Stimulated activated naive CD8-positive, alpha-beta T cell treated with anti-CD3 and anti-CD28 coated beads, Interleukin-15, Interleukin-2, amounts not matched to agents 100 ng/mL and 50 ng/mL, for 24 hours (primary cell): ENCODE data around the gene ALDH9A1.
"Not testable (repeated sequence)": the region's sequence is repeated elsewhere in the genome, so short reads cannot be mapped to it uniquely, and the experiment has no call there.

Experiments used
- H3K27ac Mint-ChIP-seq: one replicate; pipeline ENCODE4 v1.8.0; 2021; ENCODE audit warnings: mild to moderate bottlenecking, mixed read lengths
- H3K27me3 Mint-ChIP-seq: one replicate; pipeline ENCODE4 v1.8.0; 2021; ENCODE audit warnings: mixed read lengths
- H3K36me3 Mint-ChIP-seq: one replicate; pipeline ENCODE4 v1.8.0; 2021; ENCODE audit warnings: low read depth, mixed read lengths
- H3K4me1 Mint-ChIP-seq: one replicate; pipeline ENCODE4 v1.8.0; 2021; ENCODE audit warnings: low read depth, mixed read lengths
- H3K4me3 Mint-ChIP-seq: one replicate; pipeline ENCODE4 v1.8.0; 2021; ENCODE audit warnings: mild to moderate bottlenecking, mixed read lengths
- H3K9me3 Mint-ChIP-seq: one replicate; pipeline ENCODE4 v1.8.0; 2021; ENCODE audit warnings: mixed read lengths

Gene ALDH9A1

DNA sequence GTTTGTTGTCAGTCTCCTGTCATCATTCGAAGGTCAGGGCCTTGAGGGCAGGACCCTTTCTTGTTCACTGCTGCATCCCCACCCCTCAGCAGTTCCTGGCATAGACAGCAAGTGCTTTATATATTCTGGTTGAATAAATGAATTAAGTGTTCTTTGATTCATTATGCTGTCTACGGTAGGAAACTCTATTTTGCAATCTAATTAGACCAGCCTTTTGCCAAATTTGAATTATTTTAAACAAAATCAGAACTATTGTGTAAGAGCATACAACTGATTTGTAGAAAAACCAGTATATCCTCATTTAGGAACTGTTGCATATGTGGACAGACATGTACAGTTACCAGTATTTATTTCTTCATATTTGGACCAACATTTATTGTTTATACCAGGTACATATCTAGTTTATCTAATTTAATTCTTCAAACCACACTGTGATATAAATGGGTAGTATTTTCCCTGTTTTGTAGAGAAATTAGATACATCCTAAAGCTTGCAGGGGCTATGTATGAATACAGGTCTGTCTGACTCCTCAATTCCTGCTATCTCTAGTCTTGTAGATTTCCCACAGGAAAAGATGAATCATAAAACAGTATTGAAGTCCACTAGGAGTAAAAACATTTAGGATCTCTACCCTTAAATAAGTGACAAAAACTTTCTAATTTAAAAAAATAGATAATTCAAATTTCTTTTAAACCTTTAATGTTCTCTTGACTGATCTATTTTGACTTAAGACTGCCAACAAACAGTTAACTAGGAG lies 57.0 kb downstream of the ALDH9A1 start:
- H3K36me3 Mint-ChIP-seq, result no peaks in the 10 kb centered on the region
- H3K27me3 Mint-ChIP-seq, result no peaks in the 10 kb centered on the region
- H3K9me3 Mint-ChIP-seq, result no peaks in the 10 kb centered on the region
- no peak overlapping the region for H3K27ac Mint-ChIP-seq
- peaks cover 25% of the 10 kb centered on the region for H3K4me1 Mint-ChIP-seq
- H3K4me3 Mint-ChIP-seq, result no peak overlapping the region

DNA sequence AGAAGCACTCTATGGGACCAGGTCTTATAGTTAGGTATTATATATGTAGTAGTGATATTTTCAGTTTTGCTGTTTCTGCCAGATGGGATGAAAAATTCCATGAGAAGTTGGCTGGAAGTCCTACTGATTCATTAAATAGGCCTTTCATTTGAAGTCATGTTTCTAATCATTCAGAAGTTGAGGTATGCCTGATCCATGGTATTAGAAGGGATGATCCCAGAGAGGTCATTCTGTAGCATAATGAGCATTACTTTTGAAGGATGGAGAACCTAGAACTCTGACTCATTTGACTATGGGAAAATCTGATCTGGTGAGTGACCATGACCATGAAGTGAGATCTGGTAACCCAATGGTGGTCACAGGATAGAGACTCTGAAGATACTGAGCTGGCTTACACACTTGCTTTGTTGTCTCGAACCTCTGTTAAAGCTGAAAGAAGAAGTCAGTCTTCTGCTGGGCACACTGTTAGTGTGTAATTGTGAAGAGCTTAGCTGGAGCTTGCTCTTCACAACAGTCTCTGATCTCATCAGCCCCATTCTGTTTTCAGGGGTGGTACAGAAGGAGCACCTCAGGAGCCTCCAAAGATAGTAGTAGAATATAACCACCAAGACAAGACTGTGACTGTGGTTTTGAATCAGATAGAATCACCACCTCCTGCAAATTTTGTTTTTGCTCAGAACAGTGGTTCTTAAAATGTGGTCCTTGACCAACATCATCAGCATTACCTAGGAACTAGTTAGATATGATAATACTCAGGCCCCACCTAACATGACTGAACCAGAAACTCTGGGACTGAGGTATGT lies 58.3 kb downstream of the ALDH9A1 start:
- Mint-ChIP-seq H3K36me3 (no peaks in the 10 kb centered on the region), H3K4me3 (peak overlapping the region; percentile 5), H3K9me3 (no peaks in the 10 kb centered on the region), H3K27me3 (no peaks in the 10 kb centered on the region), H3K27ac (no peak overlapping the region), H3K4me1 (peaks cover 17% of the 10 kb centered on the region)

DNA sequence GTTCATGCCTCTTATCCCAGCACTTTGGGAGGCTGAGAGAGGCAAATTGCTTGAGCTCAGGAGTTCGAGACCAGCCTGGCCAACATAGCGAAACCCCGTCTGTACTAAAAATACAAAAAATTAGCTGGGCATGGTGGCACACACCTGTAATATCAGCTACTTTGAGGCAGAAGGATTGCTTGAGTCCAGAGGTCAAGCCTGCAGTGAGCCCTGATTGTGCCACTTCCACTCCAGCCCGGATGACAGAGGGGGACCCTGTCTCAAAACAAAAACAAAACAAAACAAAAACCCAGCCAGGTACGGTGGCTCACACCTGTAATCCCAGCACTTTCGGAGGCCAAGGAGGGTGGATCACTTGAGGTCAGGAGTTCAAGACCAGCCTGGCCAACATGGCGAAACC lies 60.2 kb downstream of the ALDH9A1 start:
- H3K36me3 Mint-ChIP-seq, H3K27ac Mint-ChIP-seq, H3K9me3 Mint-ChIP-seq, H3K4me3 Mint-ChIP-seq, H3K27me3 Mint-ChIP-seq: not testable (repeated sequence)
- peaks cover 30% of the 10 kb centered on the region for H3K4me1 Mint-ChIP-seq

- Mint-ChIP-seq H3K36me3 (no peaks in the 10 kb centered on the region), H3K4me3 (no peak overlapping the region), H3K27ac (no peak overlapping the region), H3K4me1 (peaks cover 30% of the 10 kb centered on the region), H3K27me3 (no peaks in the 10 kb centered on the region), H3K9me3 (no peaks in the 10 kb centered on the region)
Observed at GRCh38 chr1:165637427-165637826, 60.9 kb downstream of the ALDH9A1 start.

- Mint-ChIP-seq H3K27ac (no peak overlapping the region), H3K9me3 (no peaks in the 10 kb centered on the region), H3K4me1 (peaks cover 26% of the 10 kb centered on the region), H3K4me3 (no peak overlapping the region), H3K27me3 (no peaks in the 10 kb centered on the region), H3K36me3 (no peaks in the 10 kb centered on the region)
Observed at GRCh38 chr1:165635823-165636222, 62.5 kb downstream of the ALDH9A1 start.

DNA sequence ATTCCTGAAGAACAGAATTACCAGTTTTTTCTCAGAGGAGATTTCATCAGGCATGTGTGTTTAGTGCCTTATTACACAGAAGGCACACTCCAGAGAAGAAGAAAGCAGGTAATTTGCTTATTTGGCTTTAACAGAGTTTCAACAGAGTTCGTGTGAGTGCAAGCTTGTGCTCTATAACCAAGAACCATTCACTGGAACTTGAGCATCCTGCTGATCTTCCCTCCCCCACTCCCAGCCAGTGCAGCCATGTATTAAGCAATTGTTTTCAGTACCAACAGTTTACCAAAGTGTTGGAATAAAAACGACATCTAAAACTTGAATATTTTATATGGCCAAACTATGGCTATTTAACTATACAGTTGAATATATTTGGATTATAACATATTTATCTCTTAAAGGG lies 63.0 kb downstream of the ALDH9A1 start:
- no peak overlapping the region for H3K27ac Mint-ChIP-seq
- no peaks in the 10 kb centered on the region for H3K36me3 Mint-ChIP-seq
- no peaks in the 10 kb centered on the region for H3K27me3 Mint-ChIP-seq
- peaks cover 22% of the 10 kb centered on the region for H3K4me1 Mint-ChIP-seq
- H3K4me3 Mint-ChIP-seq, result no peak overlapping the region
- no peaks in the 10 kb centered on the region for H3K9me3 Mint-ChIP-seq

GRCh38 chr1:165634154-165634921 lies 64.0 kb downstream of the ALDH9A1 start:
- Mint-ChIP-seq H3K27me3 (peaks cover 4% of the 10 kb centered on the region), H3K27ac (peak overlapping the region; percentile 22), H3K4me1 (peaks cover 19% of the 10 kb centered on the region), H3K36me3 (no peaks in the 10 kb centered on the region), H3K4me3 (no peak overlapping the region), H3K9me3 (no peaks in the 10 kb centered on the region)

GRCh38 chr1:165633614-165634013 lies 64.7 kb downstream of the ALDH9A1 start:
- Mint-ChIP-seq H3K9me3 (no peaks in the 10 kb centered on the region), H3K27me3 (peaks cover 4% of the 10 kb centered on the region), H3K4me1 (peaks cover 19% of the 10 kb centered on the region), H3K4me3 (no peak overlapping the region), H3K27ac (no peak overlapping the region), H3K36me3 (no peaks in the 10 kb centered on the region)

DNA sequence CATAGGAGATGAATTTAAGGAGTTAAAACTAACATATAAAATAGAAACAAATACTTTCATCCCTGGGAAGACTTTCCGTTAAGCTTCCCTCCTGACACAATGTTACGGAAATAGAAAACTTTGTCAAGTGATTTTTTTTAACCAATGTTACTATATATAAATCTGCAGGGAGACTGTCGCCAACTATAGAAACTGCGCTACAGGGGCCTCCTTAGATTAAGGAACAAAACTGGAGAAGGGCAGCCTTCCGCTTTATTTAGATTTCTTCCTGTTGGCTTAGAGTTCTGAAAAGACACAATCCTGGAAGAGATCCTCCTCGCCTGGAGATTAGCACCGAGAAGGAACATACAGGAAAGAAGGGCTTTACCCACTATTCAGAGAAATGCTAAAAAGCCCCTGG lies 65.9 kb downstream of the ALDH9A1 start:
- Mint-ChIP-seq H3K4me1 (peaks cover 19% of the 10 kb centered on the region), H3K36me3 (no peaks in the 10 kb centered on the region), H3K9me3 (no peaks in the 10 kb centered on the region), H3K27ac (no peak overlapping the region), H3K4me3 (no peak overlapping the region), H3K27me3 (peaks cover 4% of the 10 kb centered on the region)

DNA sequence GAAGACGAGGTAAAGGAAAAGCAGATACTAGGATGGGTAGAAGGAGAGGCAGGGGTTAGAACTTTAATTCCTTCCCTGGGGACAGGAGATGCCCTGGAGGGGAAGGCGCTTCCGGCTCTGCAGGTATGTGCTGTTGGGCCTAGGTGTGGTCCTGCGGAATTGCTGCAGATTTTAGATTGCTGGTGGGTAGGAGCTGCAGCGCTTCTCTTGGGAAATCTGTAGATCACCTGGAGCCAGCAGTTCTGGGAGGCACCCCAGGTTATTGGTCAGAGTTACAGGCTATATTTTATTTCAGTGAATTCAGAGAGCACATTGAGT lies 66.3 kb downstream of the ALDH9A1 start:
- no peak overlapping the region for H3K4me3 Mint-ChIP-seq

DNA sequence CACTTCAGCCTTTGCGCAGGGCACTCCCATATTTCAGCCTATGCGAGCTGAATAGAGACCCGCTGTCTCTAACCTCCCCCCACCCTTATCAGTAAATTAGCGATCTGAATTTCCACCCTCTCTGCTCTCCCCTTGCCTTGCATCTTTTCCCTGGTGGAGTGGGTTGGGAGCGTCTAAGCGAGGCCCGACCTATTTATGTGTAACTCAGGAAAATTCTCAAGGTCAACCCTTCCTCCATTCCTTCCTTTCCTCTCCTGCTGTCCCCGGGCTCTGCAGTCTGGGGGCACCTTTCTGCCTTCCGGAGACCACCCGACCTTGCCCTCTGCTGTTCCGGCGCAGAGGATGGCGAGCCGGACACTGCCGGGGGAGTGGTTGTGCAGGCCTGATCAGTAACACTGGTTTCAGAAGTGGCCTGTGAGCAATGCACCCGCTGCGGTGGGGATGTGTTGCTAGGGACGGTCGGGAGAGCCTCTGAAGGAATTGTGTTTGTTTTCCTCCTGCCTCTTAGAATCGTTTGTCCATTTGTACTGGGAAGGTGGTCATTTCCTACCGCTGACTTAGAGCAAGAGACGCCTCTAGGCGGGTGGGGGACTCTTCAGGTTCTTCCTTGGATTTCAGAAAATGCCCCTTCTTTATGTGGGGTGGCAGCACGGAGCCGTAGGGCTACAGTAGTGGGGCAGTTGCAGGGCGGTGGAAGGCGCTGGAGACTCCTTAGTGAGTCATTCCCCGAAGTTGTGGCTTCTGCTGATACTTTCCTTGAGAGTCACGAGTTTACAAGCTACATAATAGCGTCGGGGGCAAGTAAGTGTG lies 66.8 kb downstream of the ALDH9A1 start:
- Mint-ChIP-seq H3K27ac (no peak overlapping the region), H3K4me3 (no peak overlapping the region), H3K27me3 (peaks cover 4% of the 10 kb centered on the region), H3K36me3 (no peaks in the 10 kb centered on the region), H3K9me3 (no peaks in the 10 kb centered on the region), H3K4me1 (peaks cover 19% of the 10 kb centered on the region)

More for the DNA sequence above, 66.3 kb downstream of the ALDH9A1 start:
- Mint-ChIP-seq H3K27me3 (peaks cover 4% of the 10 kb centered on the region), H3K27ac (no peak overlapping the region), H3K4me1 (peaks cover 19% of the 10 kb centered on the region), H3K36me3 (no peaks in the 10 kb centered on the region), H3K9me3 (no peaks in the 10 kb centered on the region)

DNA sequence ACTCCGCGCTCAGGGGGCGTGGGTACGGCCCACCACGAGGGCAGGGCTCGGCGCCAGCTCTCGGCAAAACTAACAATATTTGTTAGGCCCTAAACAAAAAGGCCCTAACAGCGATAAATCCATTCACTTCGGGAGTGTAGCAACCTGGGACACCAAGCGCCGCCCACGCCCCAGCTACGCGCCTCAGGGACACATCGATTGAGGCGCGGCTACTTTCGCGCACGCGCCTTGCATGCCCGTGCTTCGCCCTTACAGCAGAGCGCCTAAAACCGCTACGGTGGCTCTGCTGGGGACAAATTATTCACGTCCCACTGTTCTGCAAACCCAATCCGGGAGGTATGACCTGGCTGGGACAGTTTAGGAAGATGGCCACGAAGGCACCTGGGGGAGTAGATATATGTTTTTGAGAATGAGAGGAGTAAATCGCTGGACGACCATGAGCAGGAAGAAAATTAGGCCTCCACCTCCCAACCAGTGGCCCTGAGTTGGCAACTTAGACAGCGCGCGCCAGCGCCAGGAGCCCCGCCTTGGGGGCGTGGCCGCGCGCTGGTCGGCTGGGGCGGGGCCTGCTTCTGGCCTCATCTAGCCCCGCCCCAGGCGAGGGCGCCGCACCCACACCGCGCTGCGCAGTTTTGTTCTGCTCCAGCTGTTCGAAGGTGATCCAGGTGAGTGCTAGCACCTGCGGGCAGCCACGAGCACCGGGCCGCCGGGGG lies 67.6 kb downstream of the ALDH9A1 start, which contains the start of gene MGST3:
Gene MGST3 (plus strand): TSS at position 606 of the 713 bp plus-strand sequence. CDS start 18,614 bp downstream, outside the sequence.
- Mint-ChIP-seq H3K4me3 (no peak within 1 kb of the TSS), H3K4me1 (peaks cover 19% of the 10 kb centered on the region), H3K27me3 (peaks cover 4% of the 10 kb centered on the region), H3K9me3 (no peaks in the 10 kb centered on the region), H3K27ac (no peak within 1 kb of the TSS), H3K36me3 (no peaks in the 10 kb centered on the region)

GRCh38 chr1:165629848-165630628 lies 68.3 kb downstream of the ALDH9A1 start:
- Mint-ChIP-seq H3K36me3 (no peaks in the 10 kb centered on the region), H3K4me1 (peaks cover 19% of the 10 kb centered on the region), H3K4me3 (no peak overlapping the region), H3K9me3 (no peaks in the 10 kb centered on the region), H3K27ac (no peak overlapping the region), H3K27me3 (peaks cover 4% of the 10 kb centered on the region)
